H54 (cell line): Measurements from ENCODE around the gene THEM5.

Experiments used
- DNase-seq: peaks from one replicate; pipeline ENCODE4 v3.0.0; 2011; ENCODE audit warnings: low spot score, mixed read lengths; ENCODE audit not compliant: insufficient read length
- FAIRE-seq: peaks from 3 replicates; lab custom pipeline; 2011; peaks lifted over from hg19 to GRCh38; lab: Jason Lieb, UNC
- POLR2A ChIP-seq: IDR thresholded peaks from 2 replicates; pipeline ENCODE4 v1.6.1; 2011; ENCODE audit warnings: low read depth, mild to moderate bottlenecking, low read length

The THEM5 gene

GRCh38 chr1:151801846-151802245 is 51.7 kb downstream of the THEM5 start:
- TF ChIP-seq POLR2A: no peak
- FAIRE-seq: no peak
- no peak for DNase-seq

- TF ChIP-seq POLR2A: no peak
- DNase-seq: no peak
- no peak for FAIRE-seq
Measured at GRCh38 chr1:151801310-151801820, 52.1 kb downstream of the THEM5 start.

- FAIRE-seq (no peak), DNase-seq (no peak)
- no peak for TF ChIP-seq POLR2A
Measured at GRCh38 chr1:151800830-151801229, 52.7 kb downstream of the THEM5 start.

DNA sequence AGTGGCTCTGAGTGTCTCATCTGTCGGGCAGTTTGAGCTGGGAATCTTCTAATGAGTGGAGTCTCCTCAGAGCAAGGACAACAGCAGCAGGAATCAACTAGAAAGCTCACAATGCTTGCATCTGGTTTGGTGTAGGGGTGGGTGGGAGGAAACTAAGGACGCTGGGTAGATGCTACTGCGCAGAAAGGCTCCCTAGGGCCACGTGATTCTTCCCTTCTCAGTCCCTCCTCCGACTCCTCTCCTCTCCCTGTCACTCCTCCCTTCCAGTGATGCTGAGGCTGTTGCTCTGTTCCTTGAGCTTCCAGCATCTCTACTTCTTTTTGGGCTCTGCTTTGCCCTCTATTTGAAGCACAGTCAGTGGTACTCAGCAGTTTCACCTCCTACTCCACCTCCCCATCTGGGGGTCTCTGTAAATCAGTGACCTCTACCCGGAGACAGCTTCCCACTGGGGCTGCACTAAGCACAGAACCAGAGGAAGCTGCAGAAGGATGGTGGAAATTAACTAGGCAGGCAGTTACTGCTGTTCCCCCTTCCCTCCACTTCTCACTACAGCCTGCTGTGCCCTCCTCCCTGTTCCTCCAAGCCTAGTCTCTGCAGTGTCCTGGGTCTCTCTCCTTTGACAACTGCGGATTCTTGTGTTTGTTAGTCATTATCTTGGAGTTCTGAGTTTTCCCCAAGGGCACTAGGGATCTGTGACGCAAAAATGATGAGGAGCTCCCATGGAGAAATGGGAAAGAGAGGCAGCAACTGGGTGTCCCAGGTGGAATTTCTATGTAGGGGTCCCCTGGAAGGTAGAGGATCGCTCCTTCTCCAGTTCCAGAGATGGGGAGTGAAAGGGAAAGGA is 54.1 kb downstream of the THEM5 start:
- TF ChIP-seq POLR2A: no peak
- no peak for DNase-seq
- no peak for FAIRE-seq

GRCh38 chr1:151798571-151798970 is 54.9 kb downstream of the THEM5 start:
- DNase-seq: no peak
- FAIRE-seq: no peak
- TF ChIP-seq POLR2A: no peak
